HepG2 (cell line): Measurements from ENCODE around the gene CASTOR1. TPM values are rescaled to one million over a fixed set of nuclear protein-coding genes. Genes with fewer than 3 reads are reported as not detected.

Experiments
- ATAC-seq: fragments of 200-7000 bp; cut with Tn5 transposase; 3 replicates; pipeline ENCODE4 v1.9.1; 2020; ENCODE audit warnings: mild to moderate bottlenecking, moderate library complexity
- BruUV-seq: library from RNA; stranded (reverse); fragments of 400-500 nt; replicated peaks from 2 replicates; lab custom pipeline; 2021; lab: Mats Ljungman, UMichigan
- CTCF ChIA-PET: fragments of 300-600 bp; formaldehyde crosslinking; extraction: SDS; loops from one replicate; lab custom pipeline; 2021; ENCODE audit warnings: low total read pairs, inconsistent platforms, low intra/inter-chr PET ratio; lab: Yijun Ruan, JAX
- POLR2A ChIA-PET: fragments of 350-600 bp; sonication (Branson Sonifier 250); formaldehyde crosslinking; loops from one replicate; lab custom pipeline; 2020; ENCODE audit warnings: antibody characterized with exemption, inconsistent platforms; lab: Yijun Ruan, JAX
- DNase-seq: peaks from one replicate; pipeline ENCODE4 v3.0.0-alpha.2; 2015; ENCODE audit warnings: low spot score
- FAIRE-seq: peaks from 3 replicates; lab custom pipeline; 2011; peaks lifted over from hg19 to GRCh38; lab: Jason Lieb, UNC
- H2AFZ ChIP-seq: one replicate; pipeline ENCODE4 v1.6.1; 2011; ENCODE audit warnings: low read length, inconsistent platforms
- H3K27ac ChIP-seq: fragments of 300-600 bp; 3 replicates; pipeline ENCODE4 v1.8.0; 2011; ENCODE audit warnings: mixed run types, mild to moderate bottlenecking, mixed read lengths, low read length, inconsistent platforms; ENCODE audit not compliant: insufficient read depth; ENCODE audit errors: extremely low read length
- H3K27me3 ChIP-seq, 2 experiments: fragments of 200-600 bp in 1 of 2; 2 replicates in 1 of 2; 3 replicates in 1 of 2; pipeline versions ENCODE4 v1.6.0 to v1.8.0; 2011; ENCODE audit warnings: low read length in 2 of 2, mild to moderate bottlenecking in 2 of 2, moderate library complexity in 2 of 2, inconsistent platforms in 1 of 2; ENCODE audit not compliant: insufficient read depth in 2 of 2, control insufficient read depth in 1 of 2
- H3K36me3 ChIP-seq, 2 experiments: fragments of 200-600 bp in 1 of 2; replicated peaks in 1 of 2; 2 replicates in 1 of 2; 3 replicates in 1 of 2; pipeline versions ENCODE4 v1.5.1 to v1.8.0; 2011; ENCODE audit warnings: low read length in 2 of 2, inconsistent platforms in 1 of 2; ENCODE audit not compliant: insufficient read depth in 2 of 2, control insufficient read depth in 1 of 2
- H3K4me1 ChIP-seq: 2 replicates; pipeline ENCODE4 v1.5.1; 2012; ENCODE audit warnings: low read length, inconsistent platforms; ENCODE audit not compliant: insufficient read depth
- H3K4me2 ChIP-seq: 2 replicates; pipeline ENCODE4 v1.6.0; 2011; ENCODE audit warnings: low read depth, low read length, inconsistent platforms
- H3K4me3 ChIP-seq, 3 experiments: fragments of 200-600 bp in 1 of 3; sonication (generic), shearing (Covaris generic) in 1 of 3; replicated peaks in 1 of 3; 2 replicates each; pipeline ENCODE4 v1.5.1; 2011 to 2016; ENCODE audit warnings: low read length in 3 of 3, inconsistent platforms in 2 of 3, low read depth in 2 of 3, mild to moderate bottlenecking in 2 of 3, control low read depth in 1 of 3, mixed read lengths in 1 of 3; ENCODE audit not compliant: insufficient read depth in 1 of 3
- H3K79me2 ChIP-seq: one replicate; pipeline ENCODE4 v1.6.1; 2011; ENCODE audit warnings: low read length, inconsistent platforms; ENCODE audit not compliant: insufficient read depth
- H3K9ac ChIP-seq: 2 replicates; pipeline ENCODE4 v1.6.0; 2011; ENCODE audit warnings: mild to moderate bottlenecking, low read depth, low read length, inconsistent platforms; ENCODE audit not compliant: insufficient read depth
- H3K9me3 ChIP-seq: 2 replicates; pipeline ENCODE4 v1.5.1; 2012; ENCODE audit warnings: mild to moderate bottlenecking, low read length
- H4K20me1 ChIP-seq: 2 replicates; pipeline ENCODE4 v1.6.0; 2011; ENCODE audit warnings: inconsistent platforms, mild to moderate bottlenecking, low read length, moderate library complexity; ENCODE audit not compliant: insufficient read depth
- ELF1 ChIP-seq: sonication (generic); formaldehyde crosslinking; IDR thresholded peaks from 2 replicates; pipeline ENCODE4 v1.4.0; 2020; ENCODE audit warnings: missing genetic modification reagents
- ERF ChIP-seq: IDR thresholded peaks from 2 replicates; pipeline ENCODE4 v1.6.1; 2018; ENCODE audit warnings: missing biosample characterization, missing genetic modification reagents
- FOSL2 ChIP-seq: sonication (generic); formaldehyde crosslinking; IDR thresholded peaks from 2 replicates; pipeline ENCODE4 v1.4.0; 2020; ENCODE audit warnings: missing genetic modification reagents
- HHEX ChIP-seq: IDR thresholded peaks from 2 replicates; pipeline ENCODE4 v1.6.1; 2016; ENCODE audit warnings: control low read depth
- ISL2 ChIP-seq: sonication (generic); formaldehyde crosslinking; IDR thresholded peaks from 2 replicates; pipeline ENCODE4 v1.5.0; 2020; ENCODE audit warnings: missing genetic modification reagents
- MEIS1 ChIP-seq: sonication (generic); formaldehyde crosslinking; IDR thresholded peaks from 2 replicates; pipeline ENCODE4 v1.9.0; 2021; ENCODE audit warnings: mild to moderate bottlenecking, missing genetic modification reagents, moderate library complexity, borderline replicate concordance
- SOX5 ChIP-seq: IDR thresholded peaks from 2 replicates; pipeline ENCODE4 v1.6.1; 2016; ENCODE audit warnings: borderline replicate concordance
- SP140L ChIP-seq: sonication (generic); formaldehyde crosslinking; IDR thresholded peaks from 2 replicates; pipeline ENCODE4 v1.4.0; 2020; ENCODE audit warnings: missing genetic modification reagents, borderline replicate concordance
- TARDBP ChIP-seq: sonication (generic); formaldehyde crosslinking; IDR thresholded peaks from 2 replicates; pipeline ENCODE4 v1.8.0; 2022; ENCODE audit warnings: mild to moderate bottlenecking, missing genetic modification reagents
- TBX3 ChIP-seq: fragments of 450-650 bp; IDR thresholded peaks from 2 replicates; pipeline ENCODE4 v1.6.1; 2017; ENCODE audit warnings: antibody characterized with exemption, mild to moderate bottlenecking, inconsistent platforms, borderline replicate concordance
- ZSCAN31 ChIP-seq: sonication (generic); formaldehyde crosslinking; IDR thresholded peaks from 2 replicates; pipeline ENCODE4 v1.5.0; 2020; ENCODE audit warnings: low read depth, mild to moderate bottlenecking, missing genetic modification reagents
- WGBS: methylation state at CpG from one replicate; pipeline ENCODE4 v1.1.6; 2017; ENCODE audit warnings: low lambda C conversion rate; 5-methylcytosine and 5-hydroxymethylcytosine counted together
- in situ Hi-C: cut with HindIII; loops from 2 replicates; pipeline ENCODE4 v1.10.0; 2017; ENCODE audit warnings: low pct_unique_long_range_greater_than_20kb; ENCODE audit not compliant: extremely low pct_ligation_motif_present
- intact Hi-C: fragments of 100-400 bp; cut with micrococcal nuclease; formaldehyde crosslinking; loops from one replicate; pipeline ENCODE4 v1.10.0; 2022; ENCODE audit not compliant: unreplicated experiment
- polyA plus RNA-seq, 8 experiments: library from polyadenylated mRNA; depleted of rRNA in 3 of 8; stranded (reverse) in 7 of 8; unstranded in 1 of 8; fragments of >200 nt; fragmentation: Illumina TruSeq in 4 of 8; extraction: Trizol in 4 of 8; gene quantifications; 2 replicates each; pipeline versions ENCODE4 v1.2.1 to v1.2.3, GENCODE V29; 2011 to 2016; ENCODE audit warnings: low read depth in 4 of 8, missing spikeins in 1 of 8, mixed read lengths in 1 of 8; ENCODE audit not compliant: insufficient read depth in 1 of 8
- total RNA-seq, 5 experiments: library from RNA; depleted of rRNA; stranded (reverse); fragments of >200 nt; fragmentation: Illumina TruSeq; extraction: Trizol; gene quantifications; 2 replicates each; pipeline ENCODE4 v1.2.3, GENCODE V29; 2016; ENCODE audit warnings: low read depth in 1 of 5
- TF ChIP-seq, protein P1 (sequence below): sonication (generic); formaldehyde crosslinking; IDR thresholded peaks from 2 replicates; pipeline ENCODE4 v1.4.0; 2020; ENCODE audit warnings: missing genetic modification reagents
- TF ChIP-seq, protein P2 (sequence below): sonication (generic); formaldehyde crosslinking; IDR thresholded peaks from 2 replicates; pipeline ENCODE4 v1.4.0; 2020; ENCODE audit warnings: mild to moderate bottlenecking, missing genetic modification reagents
- TF ChIP-seq, protein P3 (sequence below): IDR thresholded peaks from 2 replicates; pipeline ENCODE4 v1.6.1; 2018; ENCODE audit warnings: missing genetic modification reagents, mild to moderate bottlenecking, missing compliant biosample characterization

The CASTOR1 gene
- total and polyA plus RNA-seq, 2 of the 13 experiments (the other 11 are each of a cell fraction or from before 2014, with no cell fraction given), result 2.6 to 4.4 TPM

DNA sequence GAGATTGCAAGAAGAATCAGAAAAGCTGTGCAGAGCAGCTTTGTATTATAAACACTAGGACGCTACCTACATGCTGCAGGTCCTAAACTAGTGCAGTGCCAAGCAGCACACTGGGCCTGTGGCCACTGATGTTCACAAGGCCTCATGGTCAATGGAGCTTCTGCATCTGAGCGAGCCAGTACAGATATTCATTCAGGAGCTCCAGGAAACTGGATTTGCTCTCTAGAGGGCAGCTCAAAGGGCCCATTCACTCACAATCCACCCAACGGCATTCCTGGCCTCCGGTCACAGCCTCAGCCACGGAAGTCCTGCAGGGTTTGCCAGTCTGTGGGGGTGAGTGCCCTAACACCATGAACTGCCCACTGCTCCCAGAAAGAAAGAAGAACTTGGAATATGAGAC, 43.2 kb upstream of the CASTOR1 start:
- BruUV-seq, result no TSS peak
- CTCF ChIA-PET, result no interaction called here
- DNase-seq, result no peak
- no peaks in the 10 kb centered on the region for H3K9me3 ChIP-seq
- H3K36me3 ChIP-seq, result peaks cover 37 to 50% of the 10 kb centered on the region in 2 experiments; a peak in 4 of 5 replicates
- intact Hi-C loops, result no loop called here
- H3K27ac ChIP-seq, result no peak overlapping the region
- ATAC-seq, result no peak
- H3K4me3 ChIP-seq, result no peak overlapping the region
- in situ Hi-C loops, result no loop called here
- TF ChIP-seq TARDBP, result no peak
- no peak for TF ChIP-seq TBX3
- TF ChIP-seq, protein P1, sequence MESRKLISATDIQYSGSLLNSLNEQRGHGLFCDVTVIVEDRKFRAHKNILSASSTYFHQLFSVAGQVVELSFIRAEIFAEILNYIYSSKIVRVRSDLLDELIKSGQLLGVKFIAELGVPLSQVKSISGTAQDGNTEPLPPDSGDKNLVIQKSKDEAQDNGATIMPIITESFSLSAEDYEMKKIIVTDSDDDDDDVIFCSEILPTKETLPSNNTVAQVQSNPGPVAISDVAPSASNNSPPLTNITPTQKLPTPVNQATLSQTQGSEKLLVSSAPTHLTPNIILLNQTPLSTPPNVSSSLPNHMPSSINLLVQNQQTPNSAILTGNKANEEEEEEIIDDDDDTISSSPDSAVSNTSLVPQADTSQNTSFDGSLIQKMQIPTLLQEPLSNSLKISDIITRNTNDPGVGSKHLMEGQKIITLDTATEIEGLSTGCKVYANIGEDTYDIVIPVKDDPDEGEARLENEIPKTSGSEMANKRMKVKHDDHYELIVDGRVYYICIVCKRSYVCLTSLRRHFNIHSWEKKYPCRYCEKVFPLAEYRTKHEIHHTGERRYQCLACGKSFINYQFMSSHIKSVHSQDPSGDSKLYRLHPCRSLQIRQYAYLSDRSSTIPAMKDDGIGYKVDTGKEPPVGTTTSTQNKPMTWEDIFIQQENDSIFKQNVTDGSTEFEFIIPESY, result no peak
- no peak for TF ChIP-seq ELF1 (CRISPR knock-in tag)
- no peak for TF ChIP-seq ISL2
- TF ChIP-seq ZSCAN31 (CRISPR knock-in tag), result no peak
- TF ChIP-seq FOSL2 (CRISPR knock-in tag), result no peak
- TF ChIP-seq, protein P2, sequence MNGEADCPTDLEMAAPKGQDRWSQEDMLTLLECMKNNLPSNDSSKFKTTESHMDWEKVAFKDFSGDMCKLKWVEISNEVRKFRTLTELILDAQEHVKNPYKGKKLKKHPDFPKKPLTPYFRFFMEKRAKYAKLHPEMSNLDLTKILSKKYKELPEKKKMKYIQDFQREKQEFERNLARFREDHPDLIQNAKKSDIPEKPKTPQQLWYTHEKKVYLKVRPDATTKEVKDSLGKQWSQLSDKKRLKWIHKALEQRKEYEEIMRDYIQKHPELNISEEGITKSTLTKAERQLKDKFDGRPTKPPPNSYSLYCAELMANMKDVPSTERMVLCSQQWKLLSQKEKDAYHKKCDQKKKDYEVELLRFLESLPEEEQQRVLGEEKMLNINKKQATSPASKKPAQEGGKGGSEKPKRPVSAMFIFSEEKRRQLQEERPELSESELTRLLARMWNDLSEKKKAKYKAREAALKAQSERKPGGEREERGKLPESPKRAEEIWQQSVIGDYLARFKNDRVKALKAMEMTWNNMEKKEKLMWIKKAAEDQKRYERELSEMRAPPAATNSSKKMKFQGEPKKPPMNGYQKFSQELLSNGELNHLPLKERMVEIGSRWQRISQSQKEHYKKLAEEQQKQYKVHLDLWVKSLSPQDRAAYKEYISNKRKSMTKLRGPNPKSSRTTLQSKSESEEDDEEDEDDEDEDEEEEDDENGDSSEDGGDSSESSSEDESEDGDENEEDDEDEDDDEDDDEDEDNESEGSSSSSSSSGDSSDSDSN, result no peak
- TF ChIP-seq HHEX (CRISPR knock-in tag), result no peak
- TF ChIP-seq, protein P3, sequence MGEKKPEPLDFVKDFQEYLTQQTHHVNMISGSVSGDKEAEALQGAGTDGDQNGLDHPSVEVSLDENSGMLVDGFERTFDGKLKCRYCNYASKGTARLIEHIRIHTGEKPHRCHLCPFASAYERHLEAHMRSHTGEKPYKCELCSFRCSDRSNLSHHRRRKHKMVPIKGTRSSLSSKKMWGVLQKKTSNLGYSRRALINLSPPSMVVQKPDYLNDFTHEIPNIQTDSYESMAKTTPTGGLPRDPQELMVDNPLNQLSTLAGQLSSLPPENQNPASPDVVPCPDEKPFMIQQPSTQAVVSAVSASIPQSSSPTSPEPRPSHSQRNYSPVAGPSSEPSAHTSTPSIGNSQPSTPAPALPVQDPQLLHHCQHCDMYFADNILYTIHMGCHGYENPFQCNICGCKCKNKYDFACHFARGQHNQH, result no peak
- TF ChIP-seq ERF (CRISPR knock-in tag), result no peak
- no peak for TF ChIP-seq SOX5 (CRISPR knock-in tag)
- TF ChIP-seq SP140L, result no peak
- TF ChIP-seq MEIS1 (CRISPR knock-in tag), result no peak
- WGBS, result 94% methylated on average over 3 of the region's 5 CpGs
- no peak overlapping the region for H3K9ac ChIP-seq
- no peak overlapping the region for H2AFZ ChIP-seq
- no peak overlapping the region for H3K4me2 ChIP-seq
- POLR2A ChIA-PET, result interaction anchor here (1.1 to 1.7 kb wide), 4 partner anchors 14 to 44 kb away, joined by 3 to 5 read pairs (median 4); partner anchors contain the start of genes CCDC157 and SF3A1
- no peaks in the 10 kb centered on the region for H4K20me1 ChIP-seq
- peaks cover 20% of the 10 kb centered on the region for H3K4me1 ChIP-seq
- no peaks in the 10 kb centered on the region for H3K27me3 ChIP-seq
- no peaks in the 10 kb centered on the region for H3K79me2 ChIP-seq
- no peak for FAIRE-seq
